HG03039 (cell line): ENCODE results near the gene ENDOV.
"Not testable (repeated sequence)": the region's sequence is repeated elsewhere in the genome, so short reads cannot be mapped to it uniquely, and the experiment has no call there.

Experiments
- ATAC-seq: cut with Tn5 transposase; IDR thresholded peaks from one replicate; pipeline ENCODE4 v1.9.1; 2021; ENCODE audit warnings: mild to moderate bottlenecking, moderate library complexity; ENCODE audit not compliant: unreplicated experiment

ENDOV gene

GRCh38 chr17:80388175-80388574 lies 26.8 kb upstream of the ENDOV start:
- no peak for ATAC-seq

- no peak for ATAC-seq
Measured at GRCh38 chr17:80388601-80389000, 26.4 kb upstream of the ENDOV start.

GRCh38 chr17:80389011-80389995 lies 25.7 kb upstream of the ENDOV start:
- no peak for ATAC-seq

GRCh38 chr17:80393241-80393890 lies 21.6 kb upstream of the ENDOV start:
- no peak for ATAC-seq

GRCh38 chr17:80393961-80394360 lies 21.0 kb upstream of the ENDOV start:
- no peak for ATAC-seq

- no peak for ATAC-seq
Measured at GRCh38 chr17:80394629-80395216, 20.2 kb upstream of the ENDOV start.

GRCh38 chr17:80395402-80396151 lies 19.4 kb upstream of the ENDOV start:
- no peak for ATAC-seq

- no peak for ATAC-seq
Measured at GRCh38 chr17:80396157-80397033, 18.6 kb upstream of the ENDOV start.

GRCh38 chr17:80397034-80397387 lies 18.0 kb upstream of the ENDOV start:
- ATAC-seq = no peak

GRCh38 chr17:80397686-80398085 lies 17.3 kb upstream of the ENDOV start:
- no peak for ATAC-seq

GRCh38 chr17:80401086-80401485 lies 13.9 kb upstream of the ENDOV start:
- ATAC-seq = not testable (repeated sequence)

GRCh38 chr17:80402102-80402501 lies 12.9 kb upstream of the ENDOV start:
- ATAC-seq = not testable (repeated sequence)

- no peak for ATAC-seq
Measured at GRCh38 chr17:80402959-80403358, 12.0 kb upstream of the ENDOV start.

- ATAC-seq = no peak
Measured at GRCh38 chr17:80406146-80406545, 8.8 kb upstream of the ENDOV start.

GRCh38 chr17:80407917-80408316 lies 7.0 kb upstream of the ENDOV start:
- not testable (repeated sequence) for ATAC-seq

- no peak for ATAC-seq
Measured at GRCh38 chr17:80408872-80409271, 6.1 kb upstream of the ENDOV start.

- ATAC-seq = no peak
Measured at GRCh38 chr17:80409626-80410025, 5.3 kb upstream of the ENDOV start.

GRCh38 chr17:80410441-80411087 lies 4.4 kb upstream of the ENDOV start:
- not testable (repeated sequence) for ATAC-seq

GRCh38 chr17:80413771-80414507 lies 1.0 kb upstream of the ENDOV start:
- ATAC-seq = no peak
